HCT116 (cell line): ENCODE data around the gene MYH14. TPM values are rescaled to one million over a fixed set of nuclear protein-coding genes. Genes with fewer than 3 reads are reported as not detected.

Source experiments
- ATAC-seq: fragments of 200-7000 bp; cut with Tn5 transposase; 2 replicates; pipeline ENCODE4 v1.9.1; 2020; ENCODE audit warnings: mild to moderate bottlenecking, moderate library complexity
- BruUV-seq: library from RNA; stranded (reverse); fragments of 400-500 nt; replicated peaks from 2 replicates; lab custom pipeline; 2021; lab: Mats Ljungman, UMichigan
- CTCF ChIA-PET: fragments of 300-600 bp; sonication (Branson Sonifier 250); formaldehyde crosslinking; loops from one replicate; lab custom pipeline; 2021; ENCODE audit warnings: antibody characterized with exemption; lab: Charles Lee
- POLR2A ChIA-PET: fragments of 300-600, 350-600 bp; sonication (Branson Sonifier 250); formaldehyde crosslinking; loops from one replicate; lab custom pipeline; 2021; ENCODE audit warnings: antibody characterized with exemption; lab: Charles Lee
- RAD21 ChIA-PET, 2 experiments: fragments of 300-600 bp; sonication (Branson Sonifier 250); formaldehyde crosslinking; loops; one replicate each; lab custom pipeline; 2023; ENCODE audit warnings: low total read pairs in 2 of 2; ENCODE audit not compliant: uncharacterized antibody in 2 of 2, unreplicated experiment in 2 of 2, low non-redundant PET in 1 of 2; lab: Charles Lee
- DNase-seq: peaks from one replicate; pipeline ENCODE4 v3.0.0-alpha.2; 2010; ENCODE audit warnings: low read depth, low spot score
- H2AFZ ChIP-seq: fragments of 200-600 bp; shearing (Covaris generic), sonication (generic); 2 replicates; pipeline ENCODE4 v1.6.1; 2017; ENCODE audit warnings: low read depth, mixed run types, mixed read lengths, antibody characterized with exemption, low read length; ENCODE audit not compliant: poor library complexity, severe bottlenecking
- H3K27ac ChIP-seq: 2 replicates; pipeline ENCODE4 v1.5.1; 2012; ENCODE audit warnings: low read depth, low read length
- H3K27me3 ChIP-seq: fragments of 200-600 bp; sonication (generic); 2 replicates; pipeline ENCODE4 v1.6.1; 2016; ENCODE audit warnings: mixed run types, low read length, mixed read lengths; ENCODE audit not compliant: insufficient read depth
- H3K36me3 ChIP-seq, 2 experiments: fragments of 200-500 bp in 1 of 2; fragments of 200-600 bp in 1 of 2; sonication (Bioruptor generic) in 1 of 2; sonication (generic) in 1 of 2; 2 replicates each; pipeline versions ENCODE4 v1.5.1 to v1.6.1; 2014 to 2016; ENCODE audit warnings: low read length in 2 of 2, inconsistent platforms in 1 of 2, mixed read lengths in 1 of 2, mixed run types in 1 of 2; ENCODE audit not compliant: insufficient read depth in 2 of 2, control insufficient read depth in 1 of 2
- H3K4me1 ChIP-seq, 2 experiments: fragments of 200-600 bp in 1 of 2; sonication (generic) in 1 of 2; 2 replicates each; pipeline versions ENCODE4 v1.5.1 to v1.6.1; 2012 to 2017; ENCODE audit warnings: low read length in 2 of 2, inconsistent platforms in 1 of 2, mild to moderate bottlenecking in 1 of 2, mixed read lengths in 1 of 2, mixed run types in 1 of 2, moderate library complexity in 1 of 2; ENCODE audit not compliant: insufficient read depth in 2 of 2, control insufficient read depth in 1 of 2
- H3K4me2 ChIP-seq: fragments of 200-600 bp; sonication (generic); 2 replicates; pipeline ENCODE4 v1.6.1; 2017; ENCODE audit warnings: mixed run types, low read length, mixed read lengths
- H3K4me3 ChIP-seq, 2 experiments: fragments of 200-600 bp in 1 of 2; sonication (generic) in 1 of 2; replicated peaks in 1 of 2; 2 replicates each; pipeline ENCODE4 v1.5.1; 2011 to 2016; ENCODE audit warnings: low read length in 2 of 2, control low read depth in 1 of 2, low read depth in 1 of 2, mild to moderate bottlenecking in 1 of 2, mixed read lengths in 1 of 2, mixed run types in 1 of 2
- H3K79me2 ChIP-seq: fragments of 200-600 bp; sonication (generic); 2 replicates; pipeline ENCODE4 v1.6.1; 2017; ENCODE audit warnings: mild to moderate bottlenecking, mixed run types, low read length, moderate library complexity, mixed read lengths; ENCODE audit not compliant: insufficient read depth
- H3K9ac ChIP-seq: fragments of 200-600 bp; sonication (generic); 2 replicates; pipeline ENCODE4 v1.6.1; 2016; ENCODE audit warnings: low read length, mixed read lengths
- H3K9me2 ChIP-seq: fragments of 200-600 bp; sonication (generic), shearing (Covaris generic); 2 replicates; pipeline ENCODE4 v1.6.1; 2017; ENCODE audit warnings: mixed run types, mild to moderate bottlenecking, moderate library complexity; ENCODE audit not compliant: insufficient read depth
- H3K9me3 ChIP-seq, 2 experiments: fragments of 200-500 bp in 1 of 2; fragments of 200-600 bp in 1 of 2; sonication (Bioruptor generic) in 1 of 2; sonication (generic) in 1 of 2; 2 replicates each; pipeline ENCODE4 v1.6.1; 2014 to 2017; ENCODE audit warnings: low read length in 2 of 2, mixed read lengths in 2 of 2, inconsistent platforms in 1 of 2, low read depth in 1 of 2, mild to moderate bottlenecking in 1 of 2, mixed run types in 1 of 2, moderate library complexity in 1 of 2; ENCODE audit not compliant: control insufficient read depth in 1 of 2, insufficient read depth in 1 of 2
- H4K20me1 ChIP-seq: fragments of 200-600 bp; sonication (generic), shearing (Covaris generic); 2 replicates; pipeline ENCODE4 v1.6.1; 2017; ENCODE audit warnings: mixed run types, mild to moderate bottlenecking, moderate library complexity; ENCODE audit not compliant: insufficient read depth
- CBX3 ChIP-seq: IDR thresholded peaks from 2 replicates; pipeline ENCODE4 v1.6.1; 2012; ENCODE audit warnings: low read depth
- CEBPB ChIP-seq: IDR thresholded peaks from 2 replicates; pipeline ENCODE4 v1.6.1; 2012; ENCODE audit warnings: low read depth
- ELF1 ChIP-seq: IDR thresholded peaks from 2 replicates; pipeline ENCODE4 v1.6.1; 2012; ENCODE audit warnings: low read depth, borderline replicate concordance
- EZH2 ChIP-seq: fragments of 200-600 bp; sonication (generic); IDR thresholded peaks from 2 replicates; pipeline ENCODE4 v1.6.1; 2017; ENCODE audit warnings: antibody characterized with exemption, mixed run types
- FOSL1 ChIP-seq: IDR thresholded peaks from 2 replicates; pipeline ENCODE4 v1.6.1; 2012; ENCODE audit warnings: low read depth
- JUND ChIP-seq: IDR thresholded peaks from 2 replicates; pipeline ENCODE4 v1.6.1; 2012
- POLR2A ChIP-seq: IDR thresholded peaks from 2 replicates; pipeline ENCODE4 v1.7.0; 2011; ENCODE audit warnings: borderline replicate concordance; ENCODE audit not compliant: insufficient read depth, insufficient read length; ENCODE audit errors: extremely low read depth
- POLR2AphosphoS5 ChIP-seq: IDR thresholded peaks from 2 replicates; pipeline ENCODE4 v1.6.1; 2011; ENCODE audit warnings: mild to moderate bottlenecking, low read depth, low read length, moderate library complexity
- RAD21 ChIP-seq: IDR thresholded peaks from 2 replicates; pipeline ENCODE4 v1.6.1; 2012; ENCODE audit warnings: low read depth, mild to moderate bottlenecking
- SIN3A ChIP-seq: IDR thresholded peaks from 2 replicates; pipeline ENCODE4 v1.6.1; 2012; ENCODE audit warnings: low read depth
- SP1 ChIP-seq: IDR thresholded peaks from 2 replicates; pipeline ENCODE4 v1.6.1; 2012; ENCODE audit warnings: low read depth
- SRF ChIP-seq: IDR thresholded peaks from 2 replicates; pipeline ENCODE4 v1.6.1; 2012; ENCODE audit warnings: low read depth
- TCF7L2 ChIP-seq: IDR thresholded peaks from 2 replicates; pipeline ENCODE4 v1.7.0; 2011; ENCODE audit warnings: borderline replicate concordance, inconsistent platforms; ENCODE audit not compliant: insufficient read depth, insufficient read length; ENCODE audit errors: extremely low read depth
- ZNF274 ChIP-seq: fragments of 200-500 bp; sonication (Bioruptor generic); IDR thresholded peaks from 2 replicates; pipeline ENCODE4 v1.6.1; 2014; ENCODE audit warnings: mild to moderate bottlenecking, low read depth, low read length, inconsistent platforms
- intact Hi-C: fragments of 100-400 bp; cut with micrococcal nuclease; formaldehyde crosslinking; loops from 2 replicates; pipeline ENCODE4 v1.10.0; 2022
- total RNA-seq: library from RNA; stranded (reverse); gene quantifications from one replicate; pipeline ENCODE4 v1.2.1, GENCODE V29; 2021; ENCODE audit not compliant: unreplicated experiment
- TF ChIP-seq, protein P1 (sequence below): IDR thresholded peaks from 2 replicates; pipeline ENCODE4 v1.6.1; 2011; ENCODE audit warnings: mild to moderate bottlenecking, low read length, moderate library complexity; ENCODE audit not compliant: insufficient replicate concordance; ENCODE audit errors: extremely low read depth
- TF ChIP-seq, protein P2 (sequence below): IDR thresholded peaks from 2 replicates; pipeline ENCODE4 v1.6.1; 2012
- TF ChIP-seq, protein P3 (sequence below), 3 experiments: fragments of 200-600 bp in 1 of 3; sonication (generic) in 1 of 3; IDR thresholded peaks in 2 of 3; conservative IDR thresholded peaks in 1 of 3; 2 replicates each; pipeline ENCODE4 v1.5.1; 2012 to 2017; ENCODE audit warnings: low read depth in 2 of 3, low read length in 2 of 3, antibody characterized with exemption in 1 of 3, borderline replicate concordance in 1 of 3, control low read depth in 1 of 3, mild to moderate bottlenecking in 1 of 3, mixed read lengths in 1 of 3, mixed run types in 1 of 3, moderate library complexity in 1 of 3; ENCODE audit not compliant: insufficient read depth in 1 of 3
- TF ChIP-seq, protein P4 (sequence below): IDR thresholded peaks from 2 replicates; pipeline ENCODE4 v1.6.1; 2012

Gene MYH14
- total RNA-seq, 1 experiment from 2014 or later = 60.1 TPM

DNA sequence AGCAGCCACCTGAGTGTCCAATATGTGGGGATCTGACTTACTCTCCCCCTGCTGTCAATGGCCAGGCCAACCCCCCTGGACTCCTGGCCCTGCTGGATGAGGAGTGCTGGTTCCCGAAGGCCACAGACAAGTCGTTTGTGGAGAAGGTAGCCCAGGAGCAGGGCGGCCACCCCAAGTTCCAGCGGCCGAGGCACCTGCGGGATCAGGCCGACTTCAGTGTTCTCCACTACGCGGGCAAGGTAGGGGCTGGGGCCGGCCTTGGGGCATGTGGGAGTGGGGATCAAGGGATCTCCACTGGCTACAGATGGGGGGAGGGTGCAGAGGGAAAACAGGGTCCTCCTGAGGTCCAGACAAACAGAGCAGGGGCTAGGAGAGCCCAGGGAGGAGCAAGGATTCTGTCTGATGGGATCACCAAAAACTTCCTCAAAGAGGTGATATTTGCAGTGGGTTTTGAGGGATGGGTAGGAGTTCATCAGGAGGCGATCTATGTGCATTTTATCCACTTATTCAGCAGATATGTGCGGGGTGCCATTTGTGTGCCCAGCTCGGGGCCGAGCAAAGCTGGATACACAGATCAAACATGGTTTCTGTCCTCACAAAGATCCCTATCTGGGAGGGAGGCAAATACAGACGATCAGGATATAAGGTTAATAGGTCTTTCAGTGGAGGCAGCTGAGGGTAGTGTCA lies 47.2 kb downstream of the MYH14 start:
- no peaks in the 10 kb centered on the region for H4K20me1 ChIP-seq
- ChIA-PET RAD21 (no interaction called here), CTCF (interaction anchor here (1.4 kb wide), 1 partner anchor 8 kb away, joined by 4 read pairs; no protein-coding TSS in a partner anchor), POLR2A (no interaction called here)
- H3K9me3 ChIP-seq = 0 out of 4 replicates have a peak, but pooled peaks cover 0 to 5% of the 10 kb centered on the region in 2 experiments
- ATAC-seq = no peak
- no peak overlapping the region for H3K9ac ChIP-seq
- H2AFZ ChIP-seq = no peak overlapping the region
- TF ChIP-seq POLR2AphosphoS5 (no peak), ELF1 (no peak), JUND (no peak), CBX3 (no peak), EZH2 (no peak), SRF (no peak), ZNF274 (no peak), CEBPB (no peak), FOSL1 (no peak), POLR2A (no peak), SIN3A (no peak), SP1 (no peak), TCF7L2 (no peak), RAD21 (no peak)
- TF ChIP-seq, protein P1, sequence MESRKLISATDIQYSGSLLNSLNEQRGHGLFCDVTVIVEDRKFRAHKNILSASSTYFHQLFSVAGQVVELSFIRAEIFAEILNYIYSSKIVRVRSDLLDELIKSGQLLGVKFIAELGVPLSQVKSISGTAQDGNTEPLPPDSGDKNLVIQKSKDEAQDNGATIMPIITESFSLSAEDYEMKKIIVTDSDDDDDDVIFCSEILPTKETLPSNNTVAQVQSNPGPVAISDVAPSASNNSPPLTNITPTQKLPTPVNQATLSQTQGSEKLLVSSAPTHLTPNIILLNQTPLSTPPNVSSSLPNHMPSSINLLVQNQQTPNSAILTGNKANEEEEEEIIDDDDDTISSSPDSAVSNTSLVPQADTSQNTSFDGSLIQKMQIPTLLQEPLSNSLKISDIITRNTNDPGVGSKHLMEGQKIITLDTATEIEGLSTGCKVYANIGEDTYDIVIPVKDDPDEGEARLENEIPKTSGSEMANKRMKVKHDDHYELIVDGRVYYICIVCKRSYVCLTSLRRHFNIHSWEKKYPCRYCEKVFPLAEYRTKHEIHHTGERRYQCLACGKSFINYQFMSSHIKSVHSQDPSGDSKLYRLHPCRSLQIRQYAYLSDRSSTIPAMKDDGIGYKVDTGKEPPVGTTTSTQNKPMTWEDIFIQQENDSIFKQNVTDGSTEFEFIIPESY = no peak
- TF ChIP-seq, protein P2, sequence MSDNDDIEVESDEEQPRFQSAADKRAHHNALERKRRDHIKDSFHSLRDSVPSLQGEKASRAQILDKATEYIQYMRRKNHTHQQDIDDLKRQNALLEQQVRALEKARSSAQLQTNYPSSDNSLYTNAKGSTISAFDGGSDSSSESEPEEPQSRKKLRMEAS = no peak
- TF ChIP-seq, protein P3, sequence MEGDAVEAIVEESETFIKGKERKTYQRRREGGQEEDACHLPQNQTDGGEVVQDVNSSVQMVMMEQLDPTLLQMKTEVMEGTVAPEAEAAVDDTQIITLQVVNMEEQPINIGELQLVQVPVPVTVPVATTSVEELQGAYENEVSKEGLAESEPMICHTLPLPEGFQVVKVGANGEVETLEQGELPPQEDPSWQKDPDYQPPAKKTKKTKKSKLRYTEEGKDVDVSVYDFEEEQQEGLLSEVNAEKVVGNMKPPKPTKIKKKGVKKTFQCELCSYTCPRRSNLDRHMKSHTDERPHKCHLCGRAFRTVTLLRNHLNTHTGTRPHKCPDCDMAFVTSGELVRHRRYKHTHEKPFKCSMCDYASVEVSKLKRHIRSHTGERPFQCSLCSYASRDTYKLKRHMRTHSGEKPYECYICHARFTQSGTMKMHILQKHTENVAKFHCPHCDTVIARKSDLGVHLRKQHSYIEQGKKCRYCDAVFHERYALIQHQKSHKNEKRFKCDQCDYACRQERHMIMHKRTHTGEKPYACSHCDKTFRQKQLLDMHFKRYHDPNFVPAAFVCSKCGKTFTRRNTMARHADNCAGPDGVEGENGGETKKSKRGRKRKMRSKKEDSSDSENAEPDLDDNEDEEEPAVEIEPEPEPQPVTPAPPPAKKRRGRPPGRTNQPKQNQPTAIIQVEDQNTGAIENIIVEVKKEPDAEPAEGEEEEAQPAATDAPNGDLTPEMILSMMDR (IDR thresholded peaks at IDR 0.05 in 2 of 3, conservative IDR thresholded peaks at IDR 0.05 in 1 of 3; ENCODE audit: borderline replicate concordance in 1 of 3, insufficient read depth in 1 of 3, low read depth in 2 of 3, low read length in 2 of 3) = no peak
- TF ChIP-seq, protein P4, sequence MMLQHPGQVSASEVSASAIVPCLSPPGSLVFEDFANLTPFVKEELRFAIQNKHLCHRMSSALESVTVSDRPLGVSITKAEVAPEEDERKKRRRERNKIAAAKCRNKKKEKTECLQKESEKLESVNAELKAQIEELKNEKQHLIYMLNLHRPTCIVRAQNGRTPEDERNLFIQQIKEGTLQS = no peak
- peaks cover 2 to 12% of the 10 kb centered on the region in 2 experiments; a peak in 2 of 4 replicates for H3K36me3 ChIP-seq
- DNase-seq = no peak
- H3K4me3 ChIP-seq = no peak overlapping the region
- no TSS peak for BruUV-seq
- no peaks in the 10 kb centered on the region for H3K27me3 ChIP-seq
- no peaks in the 10 kb centered on the region for H3K4me1 ChIP-seq
- H3K9me2 ChIP-seq = no peaks in the 10 kb centered on the region
- H3K4me2 ChIP-seq = no peak overlapping the region
- H3K27ac ChIP-seq = no peak overlapping the region
- H3K79me2 ChIP-seq = no peaks in the 10 kb centered on the region
- intact Hi-C loops = no loop called here
